ENCODE results near the gene SH3RF2. TPM values are rescaled to one million over a fixed set of nuclear protein-coding genes. Genes with fewer than 3 reads are reported as not detected.

The SH3RF2 gene
- total RNA-seq, 1 donor from 2014 or later: not detected

DNA sequence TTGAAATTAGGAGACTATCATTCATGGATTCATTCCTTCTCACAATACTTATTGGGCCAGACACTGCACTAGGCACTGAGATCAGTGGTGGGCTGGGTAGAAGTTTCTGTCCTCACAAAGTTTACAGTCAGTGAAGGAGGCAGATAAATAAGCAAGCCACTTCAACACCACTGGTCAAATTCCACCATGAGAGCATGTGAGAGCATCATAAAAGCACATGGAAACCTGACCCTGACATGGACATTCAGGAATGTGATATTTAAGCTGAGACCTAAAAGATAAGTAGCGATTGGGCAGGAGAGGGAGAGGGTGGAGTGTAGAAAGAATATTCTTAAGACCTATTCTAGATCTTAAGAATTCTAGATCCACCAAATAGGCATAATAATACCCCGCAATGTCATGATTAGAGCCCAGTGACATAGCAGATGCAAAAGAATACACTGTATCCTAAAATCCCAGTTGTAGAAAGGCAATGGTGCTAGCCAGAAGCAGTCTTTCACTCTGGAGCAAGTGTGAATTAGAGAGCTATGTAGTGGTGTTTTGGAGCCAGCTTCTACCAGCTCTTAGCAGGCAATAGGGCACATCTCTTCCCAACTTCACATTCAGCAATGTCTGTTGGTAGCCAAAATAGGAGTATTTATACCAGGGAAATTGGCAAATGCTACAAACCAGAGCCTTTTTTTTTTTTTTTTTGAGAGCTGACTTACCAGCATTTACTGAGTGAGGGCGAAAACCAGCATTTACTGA lies 46.4 kb downstream of the SH3RF2 start:
- DNase-seq: no peak
- H3K4me1 Mint-ChIP-seq (ENCODE audit: low read depth, unreplicated experiment): no peaks in the 10 kb centered on the region
- TF ChIP-seq, protein P1, sequence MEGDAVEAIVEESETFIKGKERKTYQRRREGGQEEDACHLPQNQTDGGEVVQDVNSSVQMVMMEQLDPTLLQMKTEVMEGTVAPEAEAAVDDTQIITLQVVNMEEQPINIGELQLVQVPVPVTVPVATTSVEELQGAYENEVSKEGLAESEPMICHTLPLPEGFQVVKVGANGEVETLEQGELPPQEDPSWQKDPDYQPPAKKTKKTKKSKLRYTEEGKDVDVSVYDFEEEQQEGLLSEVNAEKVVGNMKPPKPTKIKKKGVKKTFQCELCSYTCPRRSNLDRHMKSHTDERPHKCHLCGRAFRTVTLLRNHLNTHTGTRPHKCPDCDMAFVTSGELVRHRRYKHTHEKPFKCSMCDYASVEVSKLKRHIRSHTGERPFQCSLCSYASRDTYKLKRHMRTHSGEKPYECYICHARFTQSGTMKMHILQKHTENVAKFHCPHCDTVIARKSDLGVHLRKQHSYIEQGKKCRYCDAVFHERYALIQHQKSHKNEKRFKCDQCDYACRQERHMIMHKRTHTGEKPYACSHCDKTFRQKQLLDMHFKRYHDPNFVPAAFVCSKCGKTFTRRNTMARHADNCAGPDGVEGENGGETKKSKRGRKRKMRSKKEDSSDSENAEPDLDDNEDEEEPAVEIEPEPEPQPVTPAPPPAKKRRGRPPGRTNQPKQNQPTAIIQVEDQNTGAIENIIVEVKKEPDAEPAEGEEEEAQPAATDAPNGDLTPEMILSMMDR (IDR thresholded peaks at IDR 0.05; ENCODE audit: partially characterized antibody, unreplicated experiment): no peak
- H3K27me3 Mint-ChIP-seq (ENCODE audit: unreplicated experiment): no peaks in the 10 kb centered on the region
- no peak overlapping the region for H3K4me3 Mint-ChIP-seq (ENCODE audit: unreplicated experiment)
- no peak overlapping the region for H3K27ac Mint-ChIP-seq (ENCODE audit: unreplicated experiment)
- no peaks in the 10 kb centered on the region for H3K9me3 Mint-ChIP-seq (ENCODE audit: unreplicated experiment)
- H3K36me3 Mint-ChIP-seq (ENCODE audit: unreplicated experiment): no peaks in the 10 kb centered on the region

DNA sequence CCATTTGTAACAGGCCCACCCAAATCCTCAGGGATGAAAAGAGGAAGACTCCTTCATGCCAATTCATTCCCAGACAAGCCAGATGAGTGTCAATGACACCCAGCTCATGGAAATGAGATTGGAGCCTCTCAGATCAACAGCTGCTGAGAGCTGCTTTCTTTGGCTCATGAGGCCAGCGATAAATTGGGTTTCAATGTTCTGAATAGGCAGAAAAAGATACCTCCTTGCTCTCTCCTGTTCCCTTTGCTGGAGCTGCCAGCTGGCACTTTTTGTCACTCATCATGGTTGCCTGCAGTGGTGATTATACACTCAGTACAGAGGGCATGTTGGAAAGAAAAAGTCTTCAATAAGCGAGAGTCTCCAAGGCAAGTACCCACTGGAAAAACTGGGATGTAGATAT lies 47.1 kb downstream of the SH3RF2 start:
- H3K9me3 Mint-ChIP-seq (ENCODE audit: unreplicated experiment): no peaks in the 10 kb centered on the region
- no peaks in the 10 kb centered on the region for H3K36me3 Mint-ChIP-seq (ENCODE audit: unreplicated experiment)
- H3K4me3 Mint-ChIP-seq (ENCODE audit: unreplicated experiment): no peak overlapping the region
- TF ChIP-seq, protein P1 (IDR thresholded peaks at IDR 0.05; ENCODE audit: partially characterized antibody, unreplicated experiment): no peak
- H3K27me3 Mint-ChIP-seq (ENCODE audit: unreplicated experiment): no peaks in the 10 kb centered on the region
- no peak overlapping the region for H3K27ac Mint-ChIP-seq (ENCODE audit: unreplicated experiment)
- DNase-seq: no peak
- H3K4me1 Mint-ChIP-seq (ENCODE audit: low read depth, unreplicated experiment): no peaks in the 10 kb centered on the region

DNA sequence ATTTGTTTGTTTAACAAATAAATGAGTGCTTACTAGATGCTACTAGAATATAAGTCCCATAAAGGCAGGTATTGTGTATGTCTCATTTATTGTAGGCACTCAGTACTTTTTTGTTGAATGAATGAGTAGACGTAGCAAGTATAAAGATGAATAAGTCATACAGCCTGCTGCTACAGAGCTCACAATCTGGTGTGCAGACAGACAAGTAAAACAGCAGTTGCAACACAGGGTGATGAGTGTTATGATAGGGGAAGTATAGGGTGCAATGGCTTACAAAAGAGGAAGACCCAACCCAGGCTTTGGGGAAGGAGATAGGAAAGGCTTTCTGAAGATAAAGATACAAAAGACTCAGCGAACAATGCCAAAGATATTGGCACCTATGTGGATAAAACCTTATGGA lies 47.7 kb downstream of the SH3RF2 start:
- H3K9me3 Mint-ChIP-seq (ENCODE audit: unreplicated experiment): no peaks in the 10 kb centered on the region
- no peaks in the 10 kb centered on the region for H3K4me1 Mint-ChIP-seq (ENCODE audit: low read depth, unreplicated experiment)
- H3K27ac Mint-ChIP-seq (ENCODE audit: unreplicated experiment): no peak overlapping the region
- DNase-seq: no peak
- TF ChIP-seq, protein P1 (IDR thresholded peaks at IDR 0.05; ENCODE audit: partially characterized antibody, unreplicated experiment): no peak
- no peaks in the 10 kb centered on the region for H3K27me3 Mint-ChIP-seq (ENCODE audit: unreplicated experiment)
- no peaks in the 10 kb centered on the region for H3K36me3 Mint-ChIP-seq (ENCODE audit: unreplicated experiment)
- no peak overlapping the region for H3K4me3 Mint-ChIP-seq (ENCODE audit: unreplicated experiment)

DNA sequence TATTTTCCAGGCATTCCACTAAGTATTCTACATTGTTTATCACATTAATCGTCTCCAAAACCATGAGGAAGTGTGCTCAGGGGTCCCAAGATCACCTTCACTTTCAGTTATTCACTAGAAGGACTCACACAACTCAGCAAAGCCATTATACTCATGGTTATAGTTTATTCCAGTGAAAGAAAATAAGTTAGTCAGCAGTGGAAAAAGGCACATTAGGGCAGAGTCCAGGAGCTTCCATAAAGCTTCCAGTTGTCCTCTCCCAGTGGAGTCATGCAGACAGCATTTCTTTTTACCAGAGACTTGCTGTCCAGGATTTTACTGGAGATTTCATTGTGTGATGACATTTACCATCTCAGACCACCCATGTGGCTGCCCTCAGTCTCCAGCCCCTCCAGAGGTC lies 51.5 kb downstream of the SH3RF2 start:
- no peaks in the 10 kb centered on the region for H3K4me1 Mint-ChIP-seq (ENCODE audit: low read depth, unreplicated experiment)
- H3K4me3 Mint-ChIP-seq (ENCODE audit: unreplicated experiment): no peak overlapping the region
- TF ChIP-seq, protein P1 (IDR thresholded peaks at IDR 0.05; ENCODE audit: partially characterized antibody, unreplicated experiment): no peak
- peaks cover 6% of the 10 kb centered on the region for H3K36me3 Mint-ChIP-seq (ENCODE audit: unreplicated experiment)
- no peaks in the 10 kb centered on the region for H3K9me3 Mint-ChIP-seq (ENCODE audit: unreplicated experiment)
- H3K27me3 Mint-ChIP-seq (ENCODE audit: unreplicated experiment): peaks cover 2% of the 10 kb centered on the region
- no peak overlapping the region for H3K27ac Mint-ChIP-seq (ENCODE audit: unreplicated experiment)
- DNase-seq: no peak

DNA sequence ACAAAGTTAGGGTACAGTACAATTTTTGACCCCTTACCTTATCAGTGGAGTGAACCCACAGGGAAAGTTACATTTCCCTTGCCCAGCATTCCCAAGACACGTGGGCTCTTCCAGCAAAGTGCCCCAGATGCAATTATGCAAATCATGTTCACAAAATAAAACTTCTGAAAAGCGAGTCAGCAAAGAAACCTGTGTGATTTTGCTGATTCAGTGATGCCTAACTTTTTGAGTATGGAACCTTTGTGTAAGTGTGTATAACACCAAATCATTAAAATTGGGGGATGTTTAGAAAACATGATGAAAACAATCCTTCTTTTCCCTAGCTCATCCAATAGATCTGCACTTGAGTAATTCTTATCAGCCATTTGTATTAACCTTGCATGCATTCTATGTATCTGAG lies 52.6 kb downstream of the SH3RF2 start:
- TF ChIP-seq, protein P1 (IDR thresholded peaks at IDR 0.05; ENCODE audit: partially characterized antibody, unreplicated experiment): no peak
- no peaks in the 10 kb centered on the region for H3K4me1 Mint-ChIP-seq (ENCODE audit: low read depth, unreplicated experiment)
- no peak overlapping the region for H3K4me3 Mint-ChIP-seq (ENCODE audit: unreplicated experiment)
- DNase-seq: no peak
- peaks cover 9% of the 10 kb centered on the region for H3K36me3 Mint-ChIP-seq (ENCODE audit: unreplicated experiment)
- H3K27ac Mint-ChIP-seq (ENCODE audit: unreplicated experiment): no peak overlapping the region
- H3K27me3 Mint-ChIP-seq (ENCODE audit: unreplicated experiment): peaks cover 3% of the 10 kb centered on the region
- peaks cover 2% of the 10 kb centered on the region for H3K9me3 Mint-ChIP-seq (ENCODE audit: unreplicated experiment)

Measured in glutamatergic neuron (in vitro differentiated cells).